Cardiac fibroblast (primary cell): Measurements from ENCODE around the gene TPRG1L.
"Not testable (repeated sequence)": the region's sequence is repeated elsewhere in the genome, so short reads cannot be mapped to it uniquely, and the experiment has no call there.

Experiments used
- DNase-seq, 2 donors: peaks; one replicate each; pipeline versions ENCODE4 v3.0.0 to v3.0.0-alpha.2; 2010; ENCODE audit warnings: low read depth in 2 of 2
- H3K4me3 ChIP-seq, 2 donors: replicated peaks in 1 of 2; 1 replicate in 1 of 2; 2 replicates in 1 of 2; pipeline ENCODE4 v1.5.1; 2011; ENCODE audit warnings: low read depth in 2 of 2, low read length in 2 of 2, mild to moderate bottlenecking in 2 of 2, moderate library complexity in 1 of 2
- TF ChIP-seq, protein P1 (sequence below): IDR thresholded peaks from one replicate; pipeline ENCODE4 v1.5.1; 2011; ENCODE audit warnings: low read depth, mild to moderate bottlenecking, low read length, inconsistent platforms

Gene TPRG1L

DNA sequence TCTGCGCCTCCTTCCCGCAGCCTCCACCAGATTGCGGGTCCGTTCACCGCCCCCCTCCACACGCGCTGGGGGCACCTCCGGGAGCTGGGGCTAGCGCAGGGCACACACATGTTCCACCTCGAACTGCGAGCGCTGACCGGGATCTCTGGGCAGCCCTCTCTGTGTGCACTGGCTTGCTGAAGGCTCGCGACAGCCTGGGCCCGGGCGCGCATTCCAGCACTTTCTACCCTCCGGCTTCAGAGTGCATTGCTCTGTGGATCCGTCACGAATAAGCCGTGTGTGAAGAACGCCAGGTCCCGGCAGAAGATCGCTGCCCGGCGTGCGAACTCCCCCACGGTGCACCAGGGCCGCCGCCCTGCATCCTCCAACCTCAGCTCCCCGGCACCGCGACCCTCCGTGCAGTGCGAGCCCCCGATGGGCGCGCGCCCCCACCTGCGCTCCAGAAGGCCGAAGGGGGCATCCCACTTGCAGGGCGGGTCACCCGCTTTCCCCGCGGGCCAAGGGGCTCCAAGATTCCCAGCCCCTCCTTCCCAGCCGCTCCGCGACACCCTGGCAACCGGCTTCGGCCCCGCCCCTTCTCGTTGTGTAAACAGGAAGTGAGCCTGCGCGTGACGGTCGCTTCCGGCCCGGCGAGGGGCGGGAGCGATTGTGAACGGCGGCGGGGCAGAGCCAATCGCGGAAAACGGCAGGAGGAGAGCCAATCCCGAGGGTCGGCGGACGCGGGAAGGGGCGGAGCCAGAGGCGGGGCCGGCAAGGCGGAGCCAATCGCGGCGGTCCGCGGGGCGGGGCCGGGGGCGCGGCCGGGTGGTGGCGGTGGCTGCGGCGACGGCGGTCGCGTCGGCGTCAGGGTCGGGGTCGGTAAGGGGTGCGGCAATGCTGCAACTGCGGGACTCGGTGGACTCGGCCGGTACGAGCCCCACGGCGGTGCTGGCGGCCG, at the start of gene TPRG1L:
TPRG1L (plus strand) TSS at position 816 of the 937 bp plus-strand sequence; CDS start at position 874, 58 bp downstream.
- TF ChIP-seq, protein P1, sequence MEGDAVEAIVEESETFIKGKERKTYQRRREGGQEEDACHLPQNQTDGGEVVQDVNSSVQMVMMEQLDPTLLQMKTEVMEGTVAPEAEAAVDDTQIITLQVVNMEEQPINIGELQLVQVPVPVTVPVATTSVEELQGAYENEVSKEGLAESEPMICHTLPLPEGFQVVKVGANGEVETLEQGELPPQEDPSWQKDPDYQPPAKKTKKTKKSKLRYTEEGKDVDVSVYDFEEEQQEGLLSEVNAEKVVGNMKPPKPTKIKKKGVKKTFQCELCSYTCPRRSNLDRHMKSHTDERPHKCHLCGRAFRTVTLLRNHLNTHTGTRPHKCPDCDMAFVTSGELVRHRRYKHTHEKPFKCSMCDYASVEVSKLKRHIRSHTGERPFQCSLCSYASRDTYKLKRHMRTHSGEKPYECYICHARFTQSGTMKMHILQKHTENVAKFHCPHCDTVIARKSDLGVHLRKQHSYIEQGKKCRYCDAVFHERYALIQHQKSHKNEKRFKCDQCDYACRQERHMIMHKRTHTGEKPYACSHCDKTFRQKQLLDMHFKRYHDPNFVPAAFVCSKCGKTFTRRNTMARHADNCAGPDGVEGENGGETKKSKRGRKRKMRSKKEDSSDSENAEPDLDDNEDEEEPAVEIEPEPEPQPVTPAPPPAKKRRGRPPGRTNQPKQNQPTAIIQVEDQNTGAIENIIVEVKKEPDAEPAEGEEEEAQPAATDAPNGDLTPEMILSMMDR, result no peak
- peak; percentile 94 to 96 for DNase-seq
- peak within 1 kb of the TSS; percentile 84 to 98 for H3K4me3 ChIP-seq

DNA sequence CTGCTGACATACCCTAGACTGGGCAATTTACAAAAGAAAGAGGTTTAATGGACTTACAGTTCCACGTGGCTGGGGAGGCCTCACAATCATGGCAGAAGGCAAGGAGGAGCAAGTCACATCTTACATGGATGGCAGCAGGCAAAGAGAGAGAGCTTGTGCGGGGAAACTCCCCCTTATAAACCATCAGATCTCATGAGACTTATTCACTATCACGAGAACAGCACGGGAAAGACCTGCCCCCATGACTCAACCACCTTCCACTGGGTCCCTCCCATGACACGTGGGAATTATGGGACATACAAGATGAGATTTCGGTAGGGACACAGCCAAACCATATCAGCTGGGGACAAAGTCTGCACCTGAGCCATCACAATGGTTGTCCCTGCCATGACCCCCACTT, 49.3 kb upstream of the TPRG1L start:
- not testable (repeated sequence) for DNase-seq, H3K4me3 ChIP-seq

DNA sequence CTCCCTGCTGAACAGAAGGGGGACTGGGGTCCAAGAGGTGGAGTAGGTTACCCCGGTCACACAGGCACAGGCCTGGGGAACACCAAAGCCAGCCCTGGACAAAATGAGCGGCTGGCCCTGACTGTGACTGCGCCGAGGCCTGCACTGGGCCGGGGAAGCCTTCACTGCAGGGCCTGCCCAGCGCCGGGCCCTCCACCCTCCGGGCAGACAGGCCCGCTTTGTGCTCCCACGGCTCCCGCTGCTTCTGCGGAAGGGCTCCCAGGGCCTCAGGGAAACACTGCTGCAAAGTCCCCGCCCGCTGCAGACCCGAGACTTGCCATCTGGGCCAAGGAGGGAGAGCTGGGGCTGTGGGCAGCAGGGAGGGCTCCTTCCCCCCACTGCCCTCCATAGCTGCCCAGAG, 48.8 kb upstream of the TPRG1L start:
- TF ChIP-seq, protein P1, result no peak
- no peak for DNase-seq

DNA sequence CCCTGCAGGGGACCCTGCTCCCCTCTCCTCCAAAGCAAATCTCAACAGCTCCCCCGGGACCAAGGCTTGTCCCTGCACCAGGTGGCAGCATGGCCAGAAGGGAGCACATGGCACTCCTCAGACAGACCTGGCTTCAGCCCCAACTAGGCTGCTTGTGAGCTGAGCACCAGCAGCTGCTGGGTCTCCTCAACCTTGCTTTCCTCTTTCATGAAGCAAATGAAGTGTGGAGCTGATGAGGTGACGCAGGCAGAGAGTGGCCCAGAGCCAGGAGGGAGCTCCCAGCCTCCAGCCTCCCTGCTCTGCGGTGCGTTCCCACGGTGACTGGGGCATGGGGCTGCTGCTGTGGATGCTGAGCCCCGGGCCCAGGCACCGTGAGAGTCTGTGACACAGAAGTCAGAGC, 47.5 kb upstream of the TPRG1L start:
- TF ChIP-seq, protein P1, result no peak
- peak; percentile 36 to 89 for DNase-seq
- no peak overlapping the region for H3K4me3 ChIP-seq

More for the DNA sequence above, 48.8 kb upstream of the TPRG1L start:
- H3K4me3 ChIP-seq, result no peak overlapping the region

DNA sequence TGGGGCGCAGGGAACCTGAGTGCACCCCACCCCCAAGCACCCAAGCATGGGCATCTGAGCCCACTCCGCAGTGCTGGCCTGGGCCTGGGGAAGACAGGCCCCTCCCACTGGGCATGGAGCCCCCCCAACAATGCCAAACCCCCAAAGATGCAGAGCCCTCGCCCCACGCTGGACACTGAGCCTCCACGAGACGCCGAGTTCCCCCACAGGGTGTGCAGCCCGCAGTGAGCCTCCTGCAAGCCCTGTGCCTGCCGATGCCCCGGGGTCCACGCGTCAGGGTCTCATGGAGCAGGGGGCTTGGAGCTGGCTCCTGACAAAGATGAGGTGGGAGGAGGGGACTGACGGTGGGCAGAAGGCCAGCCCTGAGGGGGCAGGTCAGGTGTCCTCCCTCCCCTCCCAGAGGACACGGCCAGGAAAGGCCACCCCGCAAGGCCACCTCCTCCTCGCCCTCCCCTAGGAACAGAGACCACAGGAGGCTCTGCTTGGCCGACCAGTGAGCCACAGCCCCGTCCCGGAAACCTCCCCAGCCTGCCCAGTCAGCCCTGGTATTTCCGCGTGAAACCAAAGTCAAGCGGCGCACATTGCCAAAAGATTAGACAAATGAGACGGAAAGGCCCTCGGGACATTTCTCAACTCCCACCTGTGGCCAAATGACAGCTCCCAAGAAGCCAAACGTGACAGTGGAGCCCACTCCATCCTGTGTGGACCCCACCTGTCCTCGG, 46.9 kb upstream of the TPRG1L start:
- peak; percentile 46 to 83 for DNase-seq
- TF ChIP-seq, protein P1, result no peak
- H3K4me3 ChIP-seq, result no peak overlapping the region

DNA sequence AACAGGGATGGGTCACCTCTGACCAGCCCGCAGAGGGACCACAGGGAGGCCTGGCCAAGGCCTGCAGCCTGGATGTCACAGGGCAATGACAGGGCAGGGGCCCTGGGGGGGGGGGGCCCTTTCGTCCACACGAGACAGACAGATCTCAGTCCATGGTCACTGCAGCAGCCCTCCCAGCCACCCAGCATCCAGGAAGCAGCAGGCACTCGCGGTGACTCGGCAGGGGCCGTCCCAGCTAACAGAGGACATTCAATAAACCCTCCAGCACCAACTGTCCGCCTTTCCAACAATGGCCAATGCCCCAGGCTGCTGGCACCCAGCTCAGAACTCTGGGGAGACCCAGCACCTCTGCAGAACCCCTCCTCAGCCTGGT, 46.4 kb upstream of the TPRG1L start:
- no peak overlapping the region for H3K4me3 ChIP-seq
- DNase-seq, result no peak
- TF ChIP-seq, protein P1, result no peak

DNA sequence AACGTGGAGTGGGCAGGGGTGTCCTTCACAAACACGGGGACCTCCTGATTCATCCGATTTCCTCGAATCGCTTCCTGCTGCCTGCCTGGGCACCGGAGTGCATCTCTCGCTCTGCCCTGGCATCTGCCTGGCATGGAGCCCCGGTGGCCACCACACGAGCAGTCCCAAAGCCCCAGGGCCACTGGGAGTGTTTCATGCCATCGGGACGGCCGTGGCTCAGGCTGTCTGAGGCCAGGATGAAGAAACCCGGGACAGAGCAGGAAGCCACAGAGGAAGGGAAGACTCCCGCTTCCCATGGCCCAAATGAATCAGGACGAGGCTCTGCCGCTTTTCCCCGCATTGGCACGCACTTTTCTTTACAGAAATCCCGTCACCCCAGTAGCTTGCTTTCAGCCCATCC, 45.9 kb upstream of the TPRG1L start:
- H3K4me3 ChIP-seq, result no peak overlapping the region
- no peak for DNase-seq
- TF ChIP-seq, protein P1, result no peak
